Measurements from ENCODE around the gene MTHFD1L.

MTHFD1L gene

DNA sequence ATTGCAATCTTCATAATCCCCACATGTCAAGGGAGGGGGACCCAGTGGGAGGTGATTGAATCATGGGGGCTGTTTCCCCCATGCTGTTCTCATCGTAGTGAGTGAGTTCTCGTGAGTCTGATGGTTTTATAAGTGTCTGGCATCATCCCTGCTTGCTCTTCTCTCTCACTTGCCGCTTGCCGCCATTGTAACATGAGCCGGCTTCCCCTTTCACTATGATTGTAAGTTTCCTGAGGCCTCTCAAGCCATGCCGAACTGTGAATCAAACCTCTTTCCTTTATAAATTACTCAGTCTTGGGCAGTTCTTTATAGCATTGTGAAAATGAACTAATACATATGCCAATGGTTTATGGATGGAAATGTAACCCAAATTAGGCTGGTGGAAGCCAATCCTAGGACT, 264.8 kb downstream of the MTHFD1L start:
- DNase-seq (ENCODE audit: low read depth in 2 of 2): no peak
- no peak overlapping the region for H3K4me3 ChIP-seq (replicated peaks in 1 of 2; ENCODE audit: low read depth in 2 of 2, low read length in 2 of 2)
- TF ChIP-seq, protein P1, sequence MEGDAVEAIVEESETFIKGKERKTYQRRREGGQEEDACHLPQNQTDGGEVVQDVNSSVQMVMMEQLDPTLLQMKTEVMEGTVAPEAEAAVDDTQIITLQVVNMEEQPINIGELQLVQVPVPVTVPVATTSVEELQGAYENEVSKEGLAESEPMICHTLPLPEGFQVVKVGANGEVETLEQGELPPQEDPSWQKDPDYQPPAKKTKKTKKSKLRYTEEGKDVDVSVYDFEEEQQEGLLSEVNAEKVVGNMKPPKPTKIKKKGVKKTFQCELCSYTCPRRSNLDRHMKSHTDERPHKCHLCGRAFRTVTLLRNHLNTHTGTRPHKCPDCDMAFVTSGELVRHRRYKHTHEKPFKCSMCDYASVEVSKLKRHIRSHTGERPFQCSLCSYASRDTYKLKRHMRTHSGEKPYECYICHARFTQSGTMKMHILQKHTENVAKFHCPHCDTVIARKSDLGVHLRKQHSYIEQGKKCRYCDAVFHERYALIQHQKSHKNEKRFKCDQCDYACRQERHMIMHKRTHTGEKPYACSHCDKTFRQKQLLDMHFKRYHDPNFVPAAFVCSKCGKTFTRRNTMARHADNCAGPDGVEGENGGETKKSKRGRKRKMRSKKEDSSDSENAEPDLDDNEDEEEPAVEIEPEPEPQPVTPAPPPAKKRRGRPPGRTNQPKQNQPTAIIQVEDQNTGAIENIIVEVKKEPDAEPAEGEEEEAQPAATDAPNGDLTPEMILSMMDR (IDR thresholded peaks at IDR 0.05; ENCODE audit: low read depth, low read length): no peak

DNA sequence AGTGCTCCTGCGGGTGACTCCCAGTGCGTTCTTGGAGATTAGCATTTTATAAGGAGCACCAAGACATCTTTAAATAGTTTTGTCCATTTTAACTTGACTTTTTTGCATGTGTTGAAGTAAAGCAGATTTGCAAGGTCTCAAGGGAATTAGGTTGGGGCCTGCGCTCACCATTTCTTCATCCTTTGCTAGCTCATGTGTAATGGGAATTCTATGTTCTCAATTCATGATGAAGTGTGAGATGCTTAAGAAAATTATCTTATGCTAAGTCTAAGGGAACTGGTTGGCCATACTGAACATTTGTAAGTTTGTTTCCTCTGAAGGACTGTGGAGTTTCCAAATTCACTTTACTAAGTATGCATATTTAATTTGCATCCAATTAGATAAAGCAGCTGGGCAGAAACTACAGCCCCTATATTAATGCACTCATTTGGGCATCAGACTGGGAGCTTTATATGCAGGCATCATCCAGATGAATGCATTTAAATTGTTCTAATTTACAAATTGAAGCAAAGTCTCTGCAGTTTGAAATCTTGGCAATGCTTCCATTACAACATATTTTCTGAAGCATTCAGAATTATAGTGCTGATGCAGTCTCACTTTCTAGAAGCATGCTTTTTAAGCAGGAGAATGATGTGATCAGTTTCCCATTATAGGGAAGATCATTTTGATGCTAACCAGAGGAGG, 266.0 kb downstream of the MTHFD1L start:
- TF ChIP-seq, protein P1 (IDR thresholded peaks at IDR 0.05; ENCODE audit: low read depth, low read length): no peak
- DNase-seq (ENCODE audit: low read depth in 2 of 2): peak; percentile 20 to 68
- H3K4me3 ChIP-seq (replicated peaks in 1 of 2; ENCODE audit: low read depth in 2 of 2, low read length in 2 of 2): no peak overlapping the region

DNA sequence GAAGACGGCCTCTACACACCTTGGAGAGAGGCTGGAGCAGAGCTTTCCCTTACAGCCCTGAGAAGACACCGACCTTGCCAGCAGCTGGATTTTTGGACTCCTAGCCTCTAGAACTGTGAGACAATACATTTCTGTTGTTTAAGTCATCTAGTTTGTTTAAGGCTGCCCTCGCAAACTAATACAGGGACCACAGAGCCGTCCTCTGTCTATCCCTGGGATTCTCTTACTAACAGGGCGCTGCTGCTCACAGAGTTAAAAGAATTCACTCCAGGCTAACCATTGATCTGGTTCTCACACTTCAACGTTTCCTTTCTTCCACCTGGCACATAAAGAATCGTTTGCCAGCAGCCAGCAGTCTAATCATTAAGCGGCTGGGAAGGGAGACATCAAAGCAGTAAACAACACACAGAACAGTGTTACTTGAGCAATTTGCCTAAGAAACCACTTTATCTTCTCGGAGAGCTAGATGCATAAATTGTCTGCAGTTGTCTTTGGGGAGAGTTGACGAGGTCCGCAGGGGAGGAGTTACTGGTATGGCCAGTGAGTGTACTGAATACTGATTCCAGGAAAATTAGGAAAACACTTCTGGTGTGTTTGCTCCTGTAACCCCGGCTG, 270.7 kb downstream of the MTHFD1L start:
- DNase-seq (ENCODE audit: low read depth in 2 of 2): peak in 1 of 2 donors; percentile 36

DNA sequence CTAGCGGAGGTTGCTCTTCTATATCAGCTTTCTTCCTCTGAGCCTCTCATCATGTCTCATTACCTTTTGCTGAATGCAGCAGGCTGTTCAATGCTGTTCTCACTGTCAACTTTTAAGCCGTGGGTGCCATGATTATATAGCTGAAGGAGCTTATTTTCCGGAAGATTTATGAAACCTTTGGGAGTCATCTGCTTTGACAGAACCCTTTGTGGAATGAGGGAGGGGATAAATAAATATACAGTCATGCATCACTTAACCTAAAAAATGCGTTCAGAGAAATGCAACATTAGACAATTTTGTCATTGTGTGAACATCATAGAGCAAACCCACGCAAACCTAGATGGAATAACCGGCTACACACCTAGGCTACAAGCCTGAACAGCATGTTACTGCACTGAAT, 272.0 kb downstream of the MTHFD1L start:
- no peak overlapping the region for H3K4me3 ChIP-seq (replicated peaks in 1 of 2; ENCODE audit: low read depth in 2 of 2, low read length in 2 of 2)
- no peak for DNase-seq (ENCODE audit: low read depth in 2 of 2)
- TF ChIP-seq, protein P1 (IDR thresholded peaks at IDR 0.05; ENCODE audit: low read depth, low read length): no peak

More for the DNA sequence above, 270.7 kb downstream of the MTHFD1L start:
- peak overlapping the region in 1 of 2 donors; percentile 1 for H3K4me3 ChIP-seq (replicated peaks in 1 of 2; ENCODE audit: low read depth in 2 of 2, low read length in 2 of 2)
- TF ChIP-seq, protein P1 (IDR thresholded peaks at IDR 0.05; ENCODE audit: low read depth, low read length): no peak

DNA sequence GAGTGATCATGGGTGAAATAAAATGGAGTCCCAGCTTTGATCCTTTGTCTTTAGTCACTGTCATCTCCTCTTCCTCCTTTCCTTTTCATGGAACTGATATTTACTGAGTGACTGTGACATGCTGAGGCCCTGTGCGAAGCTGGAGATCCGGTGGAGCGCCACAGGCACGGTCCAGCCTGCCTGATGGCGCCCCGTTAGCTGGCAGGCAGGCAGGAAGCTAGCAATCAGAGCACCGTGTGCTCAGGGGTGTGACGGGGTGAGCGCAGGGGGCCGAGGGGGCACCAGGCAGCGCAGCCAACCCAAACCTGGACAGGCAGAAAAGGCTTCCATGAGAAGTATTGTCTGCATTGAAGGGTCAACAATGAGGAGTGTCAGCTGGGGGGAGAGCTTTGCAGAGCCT, 274.0 kb downstream of the MTHFD1L start:
- TF ChIP-seq, protein P1 (IDR thresholded peaks at IDR 0.05; ENCODE audit: low read depth, low read length): no peak
- H3K4me3 ChIP-seq (replicated peaks in 1 of 2; ENCODE audit: low read depth in 2 of 2, low read length in 2 of 2): no peak overlapping the region
- DNase-seq (ENCODE audit: low read depth in 2 of 2): no peak

DNA sequence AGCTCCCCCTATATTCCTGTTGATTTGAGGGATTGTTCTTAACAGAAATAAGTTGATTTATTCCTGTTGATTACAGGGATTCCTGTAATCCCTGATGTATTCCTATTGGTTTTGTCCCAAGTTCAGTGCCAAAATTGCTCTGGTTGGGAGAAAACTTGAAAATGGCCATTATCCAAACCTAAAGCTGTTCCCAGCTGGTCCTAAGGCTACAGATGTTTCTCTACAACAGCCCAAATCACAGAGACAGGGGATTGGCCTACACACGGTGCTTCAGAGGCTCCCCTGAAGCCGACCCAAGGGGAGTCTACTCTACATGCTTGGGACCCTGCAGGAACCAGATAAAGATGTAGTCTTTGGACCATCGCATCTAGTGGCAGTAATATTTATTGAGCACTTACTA, 275.3 kb downstream of the MTHFD1L start:
- H3K4me3 ChIP-seq (replicated peaks in 1 of 2; ENCODE audit: low read depth in 2 of 2, low read length in 2 of 2): no peak overlapping the region
- TF ChIP-seq, protein P1 (IDR thresholded peaks at IDR 0.05; ENCODE audit: low read depth, low read length): no peak
- DNase-seq (ENCODE audit: low read depth in 2 of 2): peak in 1 of 2 donors; percentile 36
